Tibial artery (tissue), 4 donors: Measurements from ENCODE around the gene NPAS4.

Source experiments
- DNase-seq, 2 donors: peaks; one replicate each; pipeline ENCODE4 v3.0.0-alpha.2; 2019
- H3K27ac ChIP-seq, 2 donors: fragments of 200-600 bp; sonication (generic) in 1 of 2; 1 replicate in 1 of 2; 2 replicates in 1 of 2; pipeline ENCODE4 v1.5.1; 2018 to 2019; ENCODE audit warnings: mild to moderate bottlenecking in 1 of 2
- H3K27me3 ChIP-seq, 2 donors: fragments of 200-600 bp; sonication (generic) in 1 of 2; one replicate each; pipeline versions ENCODE4 v1.5.1 to v1.6.0; 2016 to 2019
- H3K36me3 ChIP-seq, 3 donors: fragments of 200-600 bp; sonication (generic) in 2 of 3; one replicate each; pipeline ENCODE4 v1.5.1; 2016 to 2019; ENCODE audit warnings: mild to moderate bottlenecking in 2 of 3
- H3K4me1 ChIP-seq, 4 donors: fragments of 200-600 bp; sonication (generic) in 2 of 4; 1 replicate in 3 of 4; 2 replicates in 1 of 4; pipeline ENCODE4 v1.5.1; 2016 to 2019
- H3K4me3 ChIP-seq, 2 donors: fragments of 200-600 bp; sonication (generic) in 1 of 2; 1 replicate in 1 of 2; 2 replicates in 1 of 2; pipeline ENCODE4 v1.5.1; 2018 to 2019; ENCODE audit warnings: mild to moderate bottlenecking in 2 of 2
- H3K9me3 ChIP-seq, 3 donors: fragments of 200-600 bp; sonication (generic) in 1 of 3; one replicate each; pipeline ENCODE4 v1.5.1; 2016 to 2019
- CTCF ChIP-seq, 2 experiments: fragments of 200-600 bp in 1 of 2; fragments of 450-650 bp in 1 of 2; IDR thresholded peaks; one replicate each; pipeline ENCODE4 v1.5.1; 2017 to 2019; ENCODE audit warnings: antibody characterized with exemption in 2 of 2, mild to moderate bottlenecking in 1 of 2, moderate library complexity in 1 of 2
- intact Hi-C: fragments of 100-400 bp; cut with DNase I; formaldehyde crosslinking; loops from one replicate; pipeline ENCODE4 v1.15.0; 2023; ENCODE audit warnings: low total_unique reads

NPAS4 gene

GRCh38 chr11:66464916-66465315 lies 44.1 kb downstream of the NPAS4 start:
- no peak for TF ChIP-seq CTCF (IDR thresholded peaks at IDR 0.05)
- H3K4me1 ChIP-seq, result peaks cover 0 to 22% (median 16%) of the 10 kb centered on the region in 4 donors
- no peaks in the 10 kb centered on the region for H3K9me3 ChIP-seq
- no peaks in the 10 kb centered on the region for H3K36me3 ChIP-seq
- H3K27ac ChIP-seq, result no peak overlapping the region
- no peaks in the 10 kb centered on the region for H3K27me3 ChIP-seq
- DNase-seq, result no peak
- no peak overlapping the region for H3K4me3 ChIP-seq
- intact Hi-C loops, result no loop called here

GRCh38 chr11:66465373-66466224 lies 44.8 kb downstream of the NPAS4 start:
- TF ChIP-seq CTCF (IDR thresholded peaks at IDR 0.05), result no peak
- H3K36me3 ChIP-seq, result peaks cover 0 to 6% (median 3%) of the 10 kb centered on the region in 3 donors
- peak overlapping the region; percentile 67 to 85 for H3K27ac ChIP-seq
- H3K4me3 ChIP-seq, result peak overlapping the region; percentile 67
- intact Hi-C loops, result no loop called here
- peaks cover 0 to 22% (median 16%) of the 10 kb centered on the region in 4 donors for H3K4me1 ChIP-seq
- H3K27me3 ChIP-seq, result no peaks in the 10 kb centered on the region
- no peaks in the 10 kb centered on the region for H3K9me3 ChIP-seq
- DNase-seq, result no peak

GRCh38 chr11:66466225-66467033 lies 45.6 kb downstream of the NPAS4 start, which contains the start of gene PELI3:
Gene PELI3 (plus strand): TSS chr11:66466905. CDS start chr11:66468129, 1,224 bp downstream.
- intact Hi-C loops, result no loop called here
- Histone ChIP-seq H3K36me3 (peaks cover 0 to 14% (median 11%) of the 10 kb centered on the region in 3 donors), H3K4me3 (peak within 1 kb of the TSS; percentile 67), H3K4me1 (peaks cover 0 to 22% (median 16%) of the 10 kb centered on the region in 4 donors), H3K27ac (peak within 1 kb of the TSS; percentile 67 to 85), H3K27me3 (no peaks in the 10 kb centered on the region), H3K9me3 (no peaks in the 10 kb centered on the region)
- DNase-seq, result peak; percentile 90 to 96
- TF ChIP-seq CTCF (IDR thresholded peaks at IDR 0.05), result no peak

- DNase-seq, result no peak
- Histone ChIP-seq H3K27ac (peak overlapping the region; percentile 67 to 85), H3K4me3 (peak overlapping the region; percentile 67), H3K4me1 (peaks cover 0 to 22% (median 16%) of the 10 kb centered on the region in 4 donors), H3K9me3 (no peaks in the 10 kb centered on the region), H3K36me3 (peaks cover 5 to 20% (median 13%) of the 10 kb centered on the region in 3 donors), H3K27me3 (no peaks in the 10 kb centered on the region)
- peak; percentile 42 to 57 for TF ChIP-seq CTCF (IDR thresholded peaks at IDR 0.05)
- intact Hi-C loops, result no loop called here
Measured at GRCh38 chr11:66467034-66467659, 46.3 kb downstream of the NPAS4 start.

- peak overlapping the region; percentile 67 to 85 for H3K27ac ChIP-seq
- H3K9me3 ChIP-seq, result no peaks in the 10 kb centered on the region
- intact Hi-C loops, result no loop called here
- DNase-seq, result peak in 1 of 2 donors; percentile 39
- TF ChIP-seq CTCF (IDR thresholded peaks at IDR 0.05), result no peak
- H3K4me3 ChIP-seq, result peak overlapping the region; percentile 67
- H3K36me3 ChIP-seq, result peaks cover 11 to 26% (median 19%) of the 10 kb centered on the region in 3 donors
- H3K4me1 ChIP-seq, result peaks cover 0 to 22% (median 16%) of the 10 kb centered on the region in 4 donors
- no peaks in the 10 kb centered on the region for H3K27me3 ChIP-seq
Measured at GRCh38 chr11:66467756-66468155, 46.9 kb downstream of the NPAS4 start.
